Psoas muscle (tissue), 8 donors: ENCODE results near the gene CLDND1. TPM values are rescaled to one million over a fixed set of nuclear protein-coding genes. Genes with fewer than 3 reads are reported as not detected.

Source experiments
- ATAC-seq, 4 donors: fragments of 200-7000 bp; cut with Tn5 transposase; one replicate each; pipeline ENCODE4 v1.9.1; 2020; ENCODE audit warnings: moderate library complexity in 3 of 4, mild to moderate bottlenecking in 2 of 4
- DNase-seq, 2 donors: peaks; one replicate each; pipeline ENCODE4 v3.0.0-alpha.2; 2020
- H3K27ac ChIP-seq: fragments of 200-600 bp; one replicate; pipeline ENCODE4 v1.8.0; 2022
- H3K27me3 ChIP-seq, 3 donors: fragments of 200-600 bp in 1 of 3; one replicate each; pipeline versions ENCODE4 v1.6.1 to v1.8.0; 2013 to 2022; ENCODE audit warnings: low read length in 2 of 3, mild to moderate bottlenecking in 2 of 3, moderate library complexity in 1 of 3; ENCODE audit not compliant: insufficient read depth in 3 of 3
- H3K36me3 ChIP-seq, 2 donors: fragments of 200-600 bp in 1 of 2; one replicate each; pipeline versions ENCODE4 v1.6.1 to v1.8.0; 2013 to 2022; ENCODE audit warnings: low read depth in 1 of 2, mild to moderate bottlenecking in 1 of 2, moderate library complexity in 1 of 2; ENCODE audit not compliant: insufficient read depth in 1 of 2
- H3K4me1 ChIP-seq: fragments of 200-600 bp; one replicate; pipeline ENCODE4 v1.8.0; 2022
- H3K4me3 ChIP-seq: fragments of 200-600 bp; one replicate; pipeline ENCODE4 v1.8.0; 2022; ENCODE audit warnings: mild to moderate bottlenecking
- H3K9me3 ChIP-seq: fragments of 200-600 bp; one replicate; pipeline ENCODE4 v1.8.0; 2022
- CTCF ChIP-seq: fragments of 200-600 bp; IDR thresholded peaks from one replicate; pipeline ENCODE4 v1.8.0; 2022; ENCODE audit warnings: antibody characterized with exemption
- WGBS, 3 donors: extraction: QIAGEN DNeasy Blood & Tissue Kit; methylation state at CpG; one replicate each; pipeline versions ENCODE4 v1.1.6 to v1.1.7; 2013; 5-methylcytosine and 5-hydroxymethylcytosine counted together
- intact Hi-C, 2 donors: fragments of 100-400 bp; cut with DNase I; formaldehyde crosslinking; loops; one replicate each; pipeline versions ENCODE4 v1.11.0 to v1.14.2; 2022
- polyA plus RNA-seq, 3 donors: library from polyadenylated mRNA; stranded (reverse); fragments of 200-250 nt; gene quantifications; one replicate each; pipeline ENCODE4 v1.2.3, GENCODE V29; 2013
- total RNA-seq, 4 donors: library from RNA; stranded (reverse); fragmentation: NEBNext Ultra II Directional in 2 of 4; extraction: Animal tissue kit (Norgen Biotek cat#: 25700) in 2 of 4; gene quantifications; one replicate each; pipeline versions ENCODE4 v1.2.1 to v1.2.4, GENCODE V29; 2021 to 2023
- donor health status: healthy with polysubstance abuse.
- donor health status: DM: no; HTN: no; CAD: no; lungs with moderate emphysema.
- donor health status: Bipolar disorder and iron deficiency.
- donor health status: healthy.
- donor health status: DM: yes; HTN: yes; CAD: no.
- donor health status: DM: no; HTN: no; CAD: no.
- donor health status: DM: no; HTN: no; CAD: no.
- donor health status: DM: yes; HTN: yes; CAD: no.

Gene CLDND1
- total and polyA plus RNA-seq, 7 donors = 48.1 to 78.9 (median 63.3) TPM

DNA sequence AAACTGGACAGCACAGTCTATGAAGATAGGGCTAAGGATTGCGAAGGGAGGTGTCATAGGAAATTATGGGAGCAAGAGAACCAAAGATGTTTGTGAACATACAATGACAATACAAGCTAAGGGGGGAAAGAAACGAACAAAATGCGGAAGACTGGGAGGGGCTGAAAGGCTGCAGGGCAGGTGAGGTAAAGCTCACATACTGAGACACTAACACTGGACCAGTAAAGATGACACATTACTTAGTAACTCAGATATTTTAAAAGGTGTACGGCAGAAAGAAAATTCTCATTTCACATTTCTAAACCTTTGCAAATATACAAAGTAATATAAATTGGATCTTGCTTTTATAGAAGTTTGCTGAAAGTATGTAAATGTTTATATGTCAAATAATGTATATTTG lies 10.1 kb downstream of the CLDND1 start:
- Histone ChIP-seq H3K27me3 (no peaks in the 10 kb centered on the region), H3K9me3 (no peaks in the 10 kb centered on the region), H3K36me3 (peaks cover 6 to 28% of the 10 kb centered on the region in 2 donors), H3K4me3 (no peak overlapping the region), H3K4me1 (peaks cover 4% of the 10 kb centered on the region), H3K27ac (no peak overlapping the region)
- ATAC-seq = no peak
- DNase-seq = no peak
- intact Hi-C loops = no loop called here
- no peak for TF ChIP-seq CTCF
- 91 to 96% (median 94%) methylated on average over 4 of the region's 4 CpGs for WGBS, 3 donors

DNA sequence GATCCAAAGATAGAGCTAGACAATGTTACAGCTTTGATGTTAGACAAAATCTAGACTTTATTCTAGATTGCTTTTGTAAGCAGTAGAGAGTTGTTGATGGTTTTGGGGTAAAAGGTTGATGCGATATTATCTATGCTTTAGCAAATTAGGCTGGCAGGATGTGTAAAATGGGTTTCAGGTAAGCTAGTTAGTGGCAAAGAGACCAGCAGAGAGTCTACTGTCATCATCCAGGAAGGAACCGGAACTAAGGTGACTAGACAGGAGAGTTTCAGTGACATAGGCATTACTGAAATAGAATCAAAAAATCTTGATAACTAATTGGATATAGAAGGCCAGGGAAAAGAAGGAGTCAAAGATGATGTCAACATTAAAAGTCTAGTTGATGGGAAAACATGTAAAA lies 14.1 kb downstream of the CLDND1 start:
- intact Hi-C loops = no loop called here
- no peak for TF ChIP-seq CTCF
- Histone ChIP-seq H3K4me1 (peaks cover 3% of the 10 kb centered on the region), H3K9me3 (no peaks in the 10 kb centered on the region), H3K36me3 (peaks cover 0 to 2% of the 10 kb centered on the region in 2 donors), H3K27me3 (no peaks in the 10 kb centered on the region), H3K4me3 (no peak overlapping the region), H3K27ac (no peak overlapping the region)
- 97 to 100% (median 98%) methylated on average over 2 of the region's 2 CpGs for WGBS, 3 donors
- DNase-seq = no peak
- ATAC-seq = no peak

DNA sequence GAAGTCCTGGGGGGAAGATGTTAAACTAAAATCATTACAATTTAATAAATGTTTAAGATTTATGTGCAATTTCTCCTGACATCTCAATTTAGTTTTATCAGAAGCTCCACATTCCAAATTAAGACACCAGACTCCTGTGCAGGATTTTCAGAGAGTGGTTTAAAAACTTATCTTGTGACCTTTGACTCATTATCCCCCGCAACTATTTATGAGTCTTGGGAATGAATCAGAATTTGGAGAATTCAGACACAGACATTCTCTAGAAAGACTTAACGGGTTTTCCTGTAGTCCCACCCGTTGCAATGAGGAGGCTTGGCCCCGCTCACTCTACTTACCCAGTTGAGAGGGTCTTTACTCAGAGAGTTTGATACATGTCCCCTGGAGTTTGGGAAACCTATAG lies 18.2 kb downstream of the CLDND1 start:
- Histone ChIP-seq H3K9me3 (no peaks in the 10 kb centered on the region), H3K4me1 (no peaks in the 10 kb centered on the region), H3K36me3 (no peaks in the 10 kb centered on the region), H3K27ac (no peak overlapping the region), H3K27me3 (no peaks in the 10 kb centered on the region), H3K4me3 (no peak overlapping the region)
- ATAC-seq (no peak), DNase-seq (no peak)
- TF ChIP-seq CTCF = no peak
- WGBS, 3 donors = 71 to 79% (median 78%) methylated on average over 4 of the region's 4 CpGs
- intact Hi-C loops = no loop called here

DNA sequence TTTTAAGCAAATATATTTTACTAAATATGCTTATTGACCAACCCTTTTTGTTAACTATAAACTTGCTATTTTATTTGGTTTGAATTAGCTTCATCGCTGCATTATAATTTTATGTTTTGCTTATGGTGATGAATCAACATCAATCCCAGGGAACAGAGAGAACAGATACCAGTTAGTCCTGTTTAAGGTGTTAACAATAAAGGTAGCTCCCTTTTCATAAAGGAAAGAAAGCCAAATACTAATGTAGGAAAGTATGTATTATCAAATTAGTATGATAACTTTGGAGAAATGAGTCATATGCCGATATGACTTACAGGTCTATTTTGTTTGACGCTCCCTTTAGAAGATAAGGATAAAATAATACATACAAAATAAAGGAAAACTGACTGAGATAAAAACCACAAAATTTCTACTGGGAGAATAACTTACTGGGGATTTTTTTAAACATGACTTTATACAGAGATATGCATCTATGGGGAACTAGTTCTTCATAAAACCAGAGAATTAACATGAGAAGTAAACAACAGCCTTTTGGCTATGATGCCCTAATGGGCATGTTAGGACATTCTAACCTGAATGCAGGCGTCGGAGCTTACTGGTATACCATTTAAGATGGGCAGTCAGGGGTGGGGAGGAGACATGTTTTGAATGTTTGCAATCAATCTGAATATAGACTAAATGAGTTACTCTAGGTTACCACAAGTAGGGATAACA lies 20.7 kb downstream of the CLDND1 start:
- Histone ChIP-seq H3K9me3 (no peaks in the 10 kb centered on the region), H3K4me3 (no peak overlapping the region), H3K36me3 (no peaks in the 10 kb centered on the region), H3K4me1 (no peaks in the 10 kb centered on the region), H3K27ac (no peak overlapping the region), H3K27me3 (no peaks in the 10 kb centered on the region)
- DNase-seq (no peak), ATAC-seq (no peak)
- intact Hi-C loops = no loop called here
- WGBS, 3 donors = 93 to 94% (median 94%) methylated on average over 5 of the region's 5 CpGs
- no peak for TF ChIP-seq CTCF

GRCh38 chr3:98501270-98501669 lies 21.4 kb downstream of the CLDND1 start:
- intact Hi-C loops = no loop called here
- ATAC-seq = no peak
- DNase-seq = no peak

More at GRCh38 chr3:98501270-98501669, 21.4 kb downstream of the CLDND1 start:
- Histone ChIP-seq H3K27me3 (no peaks in the 10 kb centered on the region), H3K4me3 (no peak overlapping the region), H3K27ac (no peak overlapping the region), H3K9me3 (no peaks in the 10 kb centered on the region), H3K36me3 (no peaks in the 10 kb centered on the region), H3K4me1 (no peaks in the 10 kb centered on the region)
- WGBS, 3 donors = 76 to 80% (median 80%) methylated on average over 4 of the region's 4 CpGs
- TF ChIP-seq CTCF = no peak
